Tibial nerve (tissue), 4 donors: ENCODE measurements around the gene CPSF7.

Experiments used
- CTCF ChIP-seq, 5 experiments: fragments of 200-600 bp in 3 of 5; fragments of 450-650 bp in 2 of 5; sonication (generic) in 3 of 5; IDR thresholded peaks; one replicate each; pipeline ENCODE4 v1.5.1; 2016 to 2019; ENCODE audit warnings: antibody characterized with exemption in 5 of 5, mild to moderate bottlenecking in 3 of 5, moderate library complexity in 2 of 5
- EP300 ChIP-seq, 2 donors: sonication (generic); formaldehyde crosslinking; IDR thresholded peaks; one replicate each; pipeline ENCODE4 v1.6.1; 2017; ENCODE audit warnings: antibody characterized with exemption in 2 of 2, mild to moderate bottlenecking in 1 of 2
- POLR2A ChIP-seq, 2 donors: fragments of 450-650 bp; IDR thresholded peaks; one replicate each; pipeline ENCODE4 v1.6.1; 2017; ENCODE audit warnings: antibody characterized with exemption in 2 of 2, mild to moderate bottlenecking in 2 of 2, moderate library complexity in 2 of 2

- no peak for TF ChIP-seq POLR2A (IDR thresholded peaks at IDR 0.05)
- TF ChIP-seq CTCF (IDR thresholded peaks at IDR 0.05) = no peak
- TF ChIP-seq EP300 (IDR thresholded peaks at IDR 0.05) = no peak
These were observed 4.2 kb downstream of the CPSF7 start for GRCh38 chr11:61425367-61426131.
